Measurements from ENCODE around the gene IL17RE.
A peak's percentile ranks its signal among the peaks of the same experiment; 100 is the strongest.

Gene IL17RE

DNA sequence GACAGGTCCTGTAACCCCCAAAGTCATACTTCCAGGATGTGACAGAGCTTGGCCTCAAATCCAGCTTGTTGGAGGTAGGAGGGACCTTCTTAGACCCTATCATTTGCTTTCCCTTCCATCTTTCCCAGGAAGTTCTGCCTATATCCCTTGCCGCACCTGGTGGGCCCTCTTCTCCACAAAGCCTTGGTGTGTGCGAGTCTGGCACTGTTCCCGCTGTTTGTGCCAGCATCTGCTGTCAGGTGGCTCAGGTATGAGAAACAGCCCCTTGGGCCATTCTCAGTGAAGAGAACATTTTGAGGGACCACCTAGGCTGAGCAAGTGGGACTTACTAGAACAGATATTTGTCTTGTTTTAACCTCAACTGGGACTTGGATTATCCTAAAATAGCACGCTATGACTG is 1.3 kb downstream of the IL17RE start:
- DNase-seq = no peak

DNA sequence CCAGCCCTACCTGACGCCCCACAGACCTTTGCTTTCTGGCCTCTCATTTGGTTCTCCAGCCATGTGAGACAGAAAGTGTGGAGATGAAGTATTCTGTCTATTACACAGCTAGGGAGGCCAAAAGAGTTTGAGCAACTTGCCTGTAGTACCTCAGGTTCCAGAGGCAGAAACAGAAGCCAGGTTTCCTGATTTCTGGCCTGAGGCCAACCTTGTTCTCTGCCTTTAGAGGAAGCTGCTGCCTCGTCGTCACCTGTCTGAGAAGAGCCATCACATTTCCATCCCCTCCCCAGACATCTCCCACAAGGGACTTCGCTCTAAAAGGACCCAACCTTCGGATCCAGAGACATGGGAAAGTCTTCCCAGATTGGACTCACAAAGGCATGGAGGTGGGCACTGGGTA is 3.8 kb downstream of the IL17RE start:
- DNase-seq = no peak

DNA sequence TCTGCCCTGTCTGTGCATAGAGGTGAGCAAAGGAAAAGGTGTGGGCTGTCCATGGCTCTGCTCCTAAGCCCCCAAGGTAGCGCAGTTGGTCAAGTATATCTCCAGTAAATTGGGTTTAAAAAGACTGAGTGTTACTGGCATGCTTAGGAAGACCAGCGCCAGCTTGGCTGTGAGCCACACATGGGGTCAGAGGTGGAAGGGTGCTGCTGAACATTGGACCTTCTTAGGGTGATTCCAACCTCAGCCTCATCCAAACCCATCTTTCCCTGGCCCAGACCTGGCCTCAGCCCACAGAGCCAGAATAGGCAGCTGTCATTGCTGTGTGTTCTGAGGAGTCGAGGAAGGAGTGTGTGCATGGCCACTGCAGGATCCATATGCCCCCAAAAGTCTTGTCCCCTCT is 5.6 kb downstream of the IL17RE start:
- DNase-seq = no peak

DNA sequence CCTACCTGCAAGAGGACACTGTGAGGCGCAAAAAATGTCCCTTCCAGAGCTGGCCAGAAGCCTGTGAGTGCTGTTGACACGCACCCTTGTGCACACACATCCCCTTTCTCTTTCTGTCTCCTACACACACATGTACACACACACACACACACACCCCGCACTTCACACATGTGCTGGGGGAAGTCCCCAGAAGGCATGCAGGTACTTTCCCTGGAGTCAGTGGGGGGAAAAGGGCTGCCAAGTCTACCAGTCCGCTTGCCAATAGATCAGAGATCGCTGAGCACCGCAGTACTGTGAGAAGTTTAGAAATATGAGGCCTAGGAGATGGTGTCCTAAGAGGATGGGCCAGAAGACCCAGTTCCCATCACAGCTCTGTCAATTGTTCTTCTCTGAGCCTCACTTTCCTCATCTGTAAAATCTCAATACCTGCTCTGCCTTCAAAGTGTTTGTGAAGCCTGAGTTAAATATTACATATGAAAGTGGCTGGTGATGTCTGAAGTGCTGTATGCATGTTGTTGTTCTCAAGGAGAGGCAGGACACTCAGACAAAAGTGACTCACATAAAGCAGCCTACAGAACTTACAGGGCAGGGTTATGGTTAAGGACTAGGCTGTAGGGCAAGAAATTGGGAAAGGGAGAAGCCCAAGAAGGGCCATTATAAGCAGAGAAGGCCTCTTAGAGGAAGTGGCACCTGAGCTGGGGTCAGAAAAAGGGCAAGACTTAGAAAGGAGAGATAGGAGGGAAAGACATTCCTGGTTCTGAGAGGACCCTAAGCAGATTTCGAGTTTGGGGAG is 6.8 kb downstream of the IL17RE start:
- peak in 1 of 2 donors; percentile 24 for DNase-seq

DNA sequence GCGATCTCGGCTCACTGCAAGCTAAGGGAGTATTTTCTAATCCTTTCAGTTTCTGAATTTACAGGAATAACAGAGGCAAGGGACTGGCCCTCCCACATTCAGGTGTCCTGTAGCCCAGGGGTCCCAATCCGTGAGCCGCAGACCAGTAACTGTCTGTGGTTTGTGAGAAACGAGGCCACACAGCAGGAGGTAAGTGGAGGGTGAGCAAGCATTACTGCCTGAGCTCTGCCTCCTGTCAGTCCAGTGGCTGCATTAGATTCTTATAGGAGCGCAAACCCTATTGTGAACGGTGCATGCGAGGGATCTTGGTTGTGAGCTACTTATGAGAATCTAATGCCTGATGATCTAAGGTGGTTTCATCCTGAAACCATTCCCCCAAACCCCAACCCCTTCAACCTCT is 9.2 kb downstream of the IL17RE start:
- no peak for DNase-seq

DNA sequence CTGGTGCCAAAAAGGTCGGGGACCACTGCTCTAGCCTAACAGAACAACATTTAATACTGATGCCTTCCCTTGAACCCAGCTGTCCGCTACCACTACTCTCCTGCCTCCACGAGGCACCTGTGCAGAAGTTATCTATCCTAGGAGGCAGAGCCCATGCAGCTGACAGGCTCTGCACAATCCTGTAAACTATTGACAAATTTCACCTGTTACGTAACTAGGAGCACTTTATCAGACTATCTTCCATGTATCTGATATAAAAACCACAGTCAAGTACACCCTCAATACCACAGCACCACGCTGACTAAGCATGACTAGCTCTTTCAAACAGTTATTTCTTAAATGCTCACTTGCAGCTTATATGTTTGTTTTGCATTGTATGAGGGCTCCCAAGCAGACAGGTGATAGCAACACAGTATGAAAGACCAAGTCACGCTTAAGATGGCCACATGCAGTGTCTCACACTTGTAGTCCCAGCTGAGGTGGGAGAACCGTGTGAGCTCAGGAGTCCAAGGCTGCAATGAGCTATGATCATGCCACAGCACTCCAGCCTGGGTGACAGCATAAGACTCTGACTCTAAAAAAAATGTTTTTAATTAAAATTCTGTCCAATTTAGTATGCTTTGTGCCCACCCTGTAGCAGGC is 9.8 kb downstream of the IL17RE start:
- peak in 1 of 2 donors; percentile 37 for DNase-seq

DNA sequence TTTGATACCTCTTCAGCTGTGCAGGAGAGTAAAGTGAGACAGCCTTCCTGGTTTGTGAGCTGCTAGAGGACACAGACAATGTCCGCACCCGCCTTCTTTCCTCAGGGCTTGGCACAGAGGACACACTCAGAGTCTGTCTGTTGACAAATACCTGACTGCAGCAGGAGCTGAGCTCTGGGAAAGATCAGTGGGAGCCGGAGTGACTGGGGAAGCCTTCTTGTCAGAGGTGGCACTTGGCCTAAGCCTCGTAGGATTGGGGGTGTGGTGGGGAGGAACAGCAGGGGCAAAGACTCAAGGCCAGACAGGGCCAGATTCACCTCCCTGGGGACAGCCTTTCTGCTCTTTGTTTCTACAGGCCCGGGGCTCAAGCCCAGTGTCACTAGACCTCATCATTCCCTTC is 11.0 kb downstream of the IL17RE start:
- DNase-seq = no peak

DNA sequence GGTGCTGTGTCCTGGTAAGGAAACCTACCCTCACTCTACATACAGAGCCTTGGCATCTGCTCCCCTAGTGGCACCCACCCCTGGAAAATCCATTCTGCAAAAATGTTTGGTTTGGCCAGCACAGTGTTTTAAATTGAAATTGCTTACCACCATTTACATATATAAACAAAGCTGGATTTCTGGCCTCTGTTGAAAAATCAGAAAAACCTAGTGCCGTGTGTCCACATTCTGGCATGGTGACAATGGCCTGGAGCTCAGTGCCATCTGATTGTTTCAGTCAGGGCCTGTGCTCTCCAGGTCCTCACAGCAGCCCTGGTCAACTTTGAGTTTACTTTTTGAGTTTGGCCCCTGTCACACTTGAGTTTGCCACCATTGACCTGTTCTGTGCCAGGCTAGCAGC is 11.4 kb downstream of the IL17RE start:
- no peak for DNase-seq

DNA sequence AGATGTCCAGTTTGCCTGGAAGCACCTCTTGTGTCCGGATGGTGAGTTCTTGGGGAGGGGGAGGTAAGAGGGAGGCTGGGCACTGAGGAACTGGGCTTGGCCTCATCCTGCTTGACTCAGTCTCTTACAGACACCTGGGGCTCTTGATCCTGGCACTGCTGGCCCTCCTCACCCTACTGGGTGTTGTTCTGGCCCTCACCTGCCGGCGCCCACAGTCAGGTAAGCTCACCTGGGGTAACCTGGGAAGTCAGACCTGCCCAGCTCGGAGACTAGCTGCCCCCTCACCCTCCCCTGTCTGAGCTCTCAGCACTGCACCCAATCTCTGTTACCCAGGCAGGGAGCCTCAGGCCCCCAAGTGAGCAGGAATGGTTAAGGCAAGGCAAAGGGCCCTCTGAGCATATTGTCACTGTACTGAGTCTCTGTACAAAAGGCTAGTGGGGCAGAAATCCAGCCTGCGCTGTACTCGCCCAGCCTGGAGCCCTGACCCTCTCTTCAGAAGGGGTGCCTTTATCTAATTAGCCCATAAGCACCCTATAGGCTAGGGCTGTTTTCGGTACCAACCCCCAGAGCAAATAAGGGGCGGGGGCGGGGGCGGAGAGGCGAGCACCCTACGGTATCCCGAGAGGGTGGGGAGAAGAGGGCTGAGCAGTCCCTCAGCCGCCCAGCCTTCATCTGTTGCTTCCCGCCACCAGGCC is 12.1 kb downstream of the IL17RE start:
- no peak for DNase-seq

DNA sequence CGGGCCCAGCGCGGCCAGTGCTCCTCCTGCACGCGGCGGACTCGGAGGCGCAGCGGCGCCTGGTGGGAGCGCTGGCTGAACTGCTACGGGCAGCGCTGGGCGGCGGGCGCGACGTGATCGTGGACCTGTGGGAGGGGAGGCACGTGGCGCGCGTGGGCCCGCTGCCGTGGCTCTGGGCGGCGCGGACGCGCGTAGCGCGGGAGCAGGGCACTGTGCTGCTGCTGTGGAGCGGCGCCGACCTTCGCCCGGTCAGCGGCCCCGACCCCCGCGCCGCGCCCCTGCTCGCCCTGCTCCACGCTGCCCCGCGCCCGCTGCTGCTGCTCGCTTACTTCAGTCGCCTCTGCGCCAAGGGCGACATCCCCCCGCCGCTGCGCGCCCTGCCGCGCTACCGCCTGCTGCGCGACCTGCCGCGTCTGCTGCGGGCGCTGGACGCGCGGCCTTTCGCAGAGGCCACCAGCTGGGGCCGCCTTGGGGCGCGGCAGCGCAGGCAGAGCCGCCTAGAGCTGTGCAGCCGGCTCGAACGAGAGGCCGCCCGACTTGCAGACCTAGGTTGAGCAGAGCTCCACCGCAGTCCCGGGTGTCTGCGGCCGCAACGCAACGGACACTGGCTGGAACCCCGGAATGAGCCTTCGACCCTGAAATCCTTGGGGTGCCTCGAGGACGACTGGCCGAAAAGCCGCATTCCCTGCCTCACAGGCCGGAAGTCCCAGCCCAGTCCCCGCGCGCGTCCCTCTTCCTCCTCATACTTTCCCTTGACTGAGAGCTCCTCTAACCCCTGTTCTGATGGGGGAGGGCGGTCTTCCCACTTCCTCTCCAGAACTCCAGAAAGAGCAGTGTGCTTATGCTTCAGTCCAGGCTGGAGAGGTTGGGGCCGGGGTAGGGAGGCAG is 12.8 kb downstream of the IL17RE start:
- DNase-seq = peak in 1 of 2 donors; percentile 38

DNA sequence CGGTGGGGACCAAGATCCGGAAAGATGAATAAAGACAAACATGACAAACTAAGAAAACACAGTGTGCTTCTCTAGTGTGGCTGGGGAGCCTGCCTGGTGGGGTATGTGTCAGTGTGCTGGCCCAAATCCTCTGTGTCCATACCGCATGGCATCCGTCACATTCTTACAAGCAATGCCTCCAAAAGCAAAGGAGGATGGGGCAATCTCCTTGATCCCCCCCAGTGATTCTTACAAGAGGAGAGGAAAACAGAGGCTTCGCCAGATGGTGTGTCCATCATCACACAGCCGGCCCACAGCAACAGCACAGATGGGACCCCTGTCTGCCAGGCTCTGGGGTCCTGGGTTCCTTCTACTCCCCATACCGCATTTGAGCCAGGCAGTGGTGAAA is 13.7 kb downstream of the IL17RE start:
- no peak for DNase-seq

DNA sequence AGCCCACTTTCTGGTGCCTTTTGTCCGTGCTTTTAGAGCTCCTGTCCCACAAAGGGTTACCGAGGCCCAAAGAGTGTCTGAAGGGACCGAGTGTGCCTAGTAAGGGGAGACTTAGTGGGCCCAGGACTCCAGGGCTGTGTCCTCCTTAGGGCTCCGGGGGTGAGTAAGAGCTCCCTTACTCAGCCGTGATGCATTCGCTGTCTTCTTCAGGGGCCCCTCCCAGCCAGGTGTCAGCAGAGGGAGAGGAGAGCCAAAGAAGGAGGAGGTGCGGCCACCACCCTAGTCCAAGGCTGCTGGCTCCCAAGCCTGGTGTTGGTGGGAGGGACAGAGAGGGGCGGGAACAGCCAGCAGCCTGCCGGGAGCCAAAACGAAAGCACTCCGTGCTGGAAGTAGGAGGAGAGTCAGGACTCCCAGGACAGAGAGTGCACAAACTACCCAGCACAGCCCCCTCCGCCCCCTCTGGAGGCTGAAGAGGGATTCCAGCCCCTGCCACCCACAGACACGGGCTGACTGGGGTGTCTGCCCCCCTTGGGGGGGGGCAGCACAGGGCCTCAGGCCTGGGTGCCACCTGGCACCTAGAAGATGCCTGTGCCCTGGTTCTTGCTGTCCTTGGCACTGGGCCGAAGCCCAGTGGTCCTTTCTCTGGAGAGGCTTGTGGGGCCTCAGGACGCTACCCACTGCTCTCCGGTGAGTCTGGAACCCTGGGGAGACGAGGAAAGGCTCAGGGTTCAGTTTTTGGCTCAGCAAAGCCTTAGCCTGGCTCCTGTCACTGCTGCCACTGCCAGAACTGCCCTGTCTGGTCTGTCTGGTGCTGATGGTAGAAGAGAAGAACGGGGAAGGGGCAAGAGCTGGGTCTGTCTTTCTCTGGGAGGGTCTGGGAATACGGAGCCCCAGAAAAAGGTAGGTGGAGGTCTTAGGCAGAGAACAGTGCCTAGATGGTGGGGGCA is 14.4 kb downstream of the IL17RE start, which contains the start of gene IL17RC:
IL17RC (plus strand) TSS at position 365 of the 947 bp plus-strand sequence; CDS start at position 583, 218 bp downstream.
- DNase-seq = peak in 1 of 2 donors; percentile 11

DNA sequence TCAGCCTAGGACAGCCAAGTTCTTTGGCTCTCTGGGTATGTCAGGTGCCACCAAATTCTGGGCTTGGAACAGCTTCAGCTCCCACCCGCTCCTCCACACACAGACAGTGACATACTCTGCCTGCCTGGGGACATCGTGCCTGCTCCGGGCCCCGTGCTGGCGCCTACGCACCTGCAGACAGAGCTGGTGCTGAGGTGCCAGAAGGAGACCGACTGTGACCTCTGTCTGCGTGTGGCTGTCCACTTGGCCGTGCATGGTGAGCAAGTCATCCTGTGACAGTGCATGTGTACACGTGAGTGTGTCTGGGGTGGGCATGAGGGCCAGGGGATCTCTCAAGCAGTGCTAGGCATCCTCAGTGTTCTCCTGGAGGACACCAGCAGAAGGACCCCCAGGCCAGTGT is 15.2 kb downstream of the IL17RE start:
- DNase-seq = no peak

DNA sequence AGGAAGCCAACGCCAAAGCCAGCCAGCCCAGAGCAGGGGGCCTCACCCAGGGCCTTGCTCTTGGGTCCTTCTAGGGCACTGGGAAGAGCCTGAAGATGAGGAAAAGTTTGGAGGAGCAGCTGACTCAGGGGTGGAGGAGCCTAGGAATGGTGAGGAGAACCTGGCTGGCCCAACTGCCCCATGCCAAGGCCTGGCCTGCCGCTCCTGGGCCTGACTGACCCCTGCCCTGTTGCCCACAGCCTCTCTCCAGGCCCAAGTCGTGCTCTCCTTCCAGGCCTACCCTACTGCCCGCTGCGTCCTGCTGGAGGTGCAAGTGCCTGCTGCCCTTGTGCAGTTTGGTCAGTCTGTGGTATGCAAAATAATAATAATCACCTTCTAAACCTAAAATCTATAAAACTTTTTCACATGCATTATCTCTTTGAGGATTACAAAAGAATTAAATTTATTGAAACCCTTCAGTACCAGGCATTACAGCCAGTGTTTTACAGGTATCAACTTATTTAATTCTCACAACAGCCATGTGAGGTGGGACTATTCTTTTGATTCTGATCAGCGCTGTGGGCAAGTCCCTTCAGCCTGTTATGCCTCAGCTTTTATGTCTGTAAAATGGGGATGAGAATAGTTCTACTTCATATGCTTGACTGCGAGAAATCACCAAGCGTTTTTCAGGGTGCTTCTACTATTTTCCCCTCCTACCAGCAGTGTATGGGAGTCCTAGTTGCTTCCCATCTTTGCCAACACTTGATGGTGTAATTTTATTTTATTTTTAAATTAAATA is 15.8 kb downstream of the IL17RE start:
- DNase-seq = no peak

DNA sequence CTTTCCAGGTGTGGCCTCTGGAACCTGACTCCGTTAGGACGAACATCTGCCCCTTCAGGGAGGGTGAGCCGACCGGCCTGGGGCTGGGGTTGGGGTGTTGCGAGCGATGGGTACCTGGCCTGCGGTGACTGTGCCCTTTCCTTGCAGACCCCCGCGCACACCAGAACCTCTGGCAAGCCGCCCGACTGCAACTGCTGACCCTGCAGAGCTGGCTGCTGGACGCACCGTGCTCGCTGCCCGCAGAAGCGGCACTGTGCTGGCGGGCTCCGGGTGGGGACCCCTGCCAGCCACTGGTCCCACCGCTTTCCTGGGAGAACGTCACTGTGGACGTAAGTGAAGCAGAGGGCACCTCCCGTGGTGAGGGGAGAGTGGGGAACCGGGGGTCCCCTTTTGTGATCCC is 25.5 kb downstream of the IL17RE start:
- DNase-seq = no peak

DNA sequence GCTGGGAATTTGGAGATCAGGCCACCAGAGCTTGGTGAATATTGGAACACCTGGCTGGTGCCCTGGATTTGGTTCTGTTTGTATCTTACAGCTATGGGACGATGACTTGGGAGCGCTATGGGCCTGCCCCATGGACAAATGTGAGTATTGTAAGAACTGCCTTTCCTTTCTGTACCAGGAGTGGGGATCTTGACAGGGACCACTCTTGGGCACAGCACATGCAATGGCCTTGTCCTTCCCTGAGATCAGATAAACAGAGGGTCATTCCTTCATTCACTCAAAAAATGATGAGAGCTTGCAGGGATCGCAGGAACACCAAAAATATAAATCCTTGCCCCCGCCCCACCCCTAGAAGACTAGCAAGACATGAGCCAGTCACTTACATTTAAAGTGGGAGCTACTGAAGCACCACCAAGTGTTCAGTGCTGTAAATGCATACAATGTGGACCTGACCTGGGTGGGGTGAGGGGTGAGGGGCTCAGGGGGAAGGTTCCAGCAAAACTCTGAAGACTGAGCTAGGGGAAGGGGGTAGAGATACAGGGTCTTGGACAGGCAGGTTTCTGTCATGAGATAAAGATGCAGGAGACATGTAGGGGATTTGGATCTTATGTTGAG is 28.3 kb downstream of the IL17RE start:
- peak in 1 of 2 donors; percentile 11 for DNase-seq

DNA sequence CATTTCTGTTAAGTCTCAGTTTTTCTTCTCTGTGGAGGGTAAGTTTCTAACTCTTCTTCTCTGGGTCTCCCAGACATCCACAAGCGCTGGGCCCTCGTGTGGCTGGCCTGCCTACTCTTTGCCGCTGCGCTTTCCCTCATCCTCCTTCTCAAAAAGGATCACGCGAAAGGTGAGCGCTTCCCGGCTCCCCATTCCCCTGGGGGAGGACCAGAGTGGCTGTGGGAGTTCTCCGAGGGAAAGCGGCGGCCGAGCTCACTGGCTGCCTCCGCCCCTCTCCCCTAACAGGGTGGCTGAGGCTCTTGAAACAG is 29.8 kb downstream of the IL17RE start:
- DNase-seq = no peak

DNA sequence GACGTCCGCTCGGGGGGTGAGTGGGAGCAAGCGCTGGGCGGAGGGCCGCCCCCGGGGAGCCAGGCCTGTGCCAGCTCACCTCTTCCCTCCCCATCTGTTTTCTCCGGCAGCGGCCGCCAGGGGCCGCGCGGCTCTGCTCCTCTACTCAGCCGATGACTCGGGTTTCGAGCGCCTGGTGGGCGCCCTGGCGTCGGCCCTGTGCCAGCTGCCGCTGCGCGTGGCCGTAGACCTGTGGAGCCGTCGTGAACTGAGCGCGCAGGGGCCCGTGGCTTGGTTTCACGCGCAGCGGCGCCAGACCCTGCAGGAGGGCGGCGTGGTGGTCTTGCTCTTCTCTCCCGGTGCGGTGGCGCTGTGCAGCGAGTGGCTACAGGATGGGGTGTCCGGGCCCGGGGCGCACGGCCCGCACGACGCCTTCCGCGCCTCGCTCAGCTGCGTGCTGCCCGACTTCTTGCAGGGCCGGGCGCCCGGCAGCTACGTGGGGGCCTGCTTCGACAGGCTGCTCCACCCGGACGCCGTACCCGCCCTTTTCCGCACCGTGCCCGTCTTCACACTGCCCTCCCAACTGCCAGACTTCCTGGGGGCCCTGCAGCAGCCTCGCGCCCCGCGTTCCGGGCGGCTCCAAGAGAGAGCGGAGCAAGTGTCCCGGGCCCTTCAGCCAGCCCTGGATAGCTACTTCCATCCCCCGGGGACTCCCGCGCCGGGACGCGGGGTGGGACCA is 30.4 kb downstream of the IL17RE start:
- DNase-seq = peak; percentile 87 to 90

DNA sequence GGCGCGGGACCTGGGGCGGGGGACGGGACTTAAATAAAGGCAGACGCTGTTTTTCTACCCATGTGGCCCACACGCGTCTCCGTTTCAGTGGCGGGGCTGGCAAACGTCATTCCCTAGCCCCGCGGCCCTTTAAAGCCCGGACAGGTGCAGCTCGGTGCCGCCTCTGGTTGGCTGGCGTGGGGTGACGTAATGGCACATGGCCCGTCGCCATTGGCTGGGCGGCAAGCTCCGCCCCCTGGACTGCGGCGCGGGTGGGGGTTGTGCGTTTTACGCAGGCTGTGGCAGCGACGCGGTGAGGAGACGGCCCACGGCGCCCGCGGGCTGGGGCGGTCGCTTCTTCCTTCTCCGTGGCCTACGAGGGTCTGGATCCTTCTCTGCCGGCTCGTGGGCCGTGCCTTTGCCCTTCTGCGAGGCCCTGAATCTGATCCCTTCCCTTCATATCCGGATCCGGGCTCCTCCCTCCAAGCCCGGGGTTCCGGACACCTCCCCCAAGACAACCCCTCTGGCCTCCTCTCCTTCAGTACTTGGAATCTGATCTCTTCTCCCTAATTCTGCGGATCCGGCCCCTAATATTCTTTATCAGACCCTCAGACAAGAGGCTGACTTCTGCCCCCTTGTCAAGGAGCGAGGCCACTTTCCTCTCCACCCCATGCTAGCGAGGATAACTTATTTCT is 31.1 kb downstream of the IL17RE start, which contains the start of gene CRELD1:
CRELD1 (plus strand) TSS at position 274 of the 674 bp plus-strand sequence. CDS start 605 bp downstream, outside the sequence.
- DNase-seq = peak; percentile 96 to 98
